Measurements from ENCODE around the gene STOM. TPM values are rescaled to one million over a fixed set of nuclear protein-coding genes. Genes with fewer than 3 reads are reported as not detected.

The STOM gene, protein sequence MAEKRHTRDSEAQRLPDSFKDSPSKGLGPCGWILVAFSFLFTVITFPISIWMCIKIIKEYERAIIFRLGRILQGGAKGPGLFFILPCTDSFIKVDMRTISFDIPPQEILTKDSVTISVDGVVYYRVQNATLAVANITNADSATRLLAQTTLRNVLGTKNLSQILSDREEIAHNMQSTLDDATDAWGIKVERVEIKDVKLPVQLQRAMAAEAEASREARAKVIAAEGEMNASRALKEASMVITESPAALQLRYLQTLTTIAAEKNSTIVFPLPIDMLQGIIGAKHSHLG
- total RNA-seq = 118 and 144 TPM in 2 replicates

DNA sequence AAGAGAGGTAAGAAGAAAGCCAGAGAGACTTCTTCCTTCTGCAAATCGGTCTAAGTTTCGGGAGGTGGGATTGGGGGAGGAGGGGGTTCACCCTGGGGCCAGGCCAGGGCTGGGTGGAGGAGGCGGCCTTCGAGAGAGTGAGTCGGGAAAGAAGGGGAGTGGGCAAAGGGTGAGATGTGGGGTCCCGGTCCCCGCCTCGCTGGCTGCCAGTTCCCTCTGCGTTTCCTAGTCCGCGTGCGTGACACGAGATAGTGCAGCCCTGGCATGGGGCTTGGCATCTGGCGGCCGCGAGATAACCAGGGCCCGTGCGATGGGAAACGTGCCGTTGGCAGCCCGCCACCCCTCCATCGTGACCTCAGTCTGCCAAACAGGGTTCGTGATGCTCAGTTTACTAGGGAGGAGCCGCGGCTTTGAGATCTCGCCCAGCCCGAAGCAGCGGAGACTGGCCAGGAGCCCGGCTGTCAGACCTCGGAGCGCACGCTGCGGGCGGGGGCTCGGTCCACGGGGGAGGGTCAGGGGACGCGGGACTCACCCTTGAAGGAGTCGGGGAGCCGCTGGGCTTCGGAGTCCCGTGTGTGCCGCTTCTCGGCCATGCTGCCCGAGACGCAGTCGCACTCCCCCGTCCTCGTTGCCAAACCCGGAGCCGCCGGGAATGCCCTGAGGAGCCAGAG is at the start of gene STOM:
TSS of gene STOM (minus strand) at position 656 of the 671 bp plus-strand sequence. CDS start at position 593, 63 bp downstream.

Other genes with a start within 250 kb of the STOM start
- gene RAB14, start 168.4 kb downstream of the STOM start, total RNA-seq = 17.7 and 24.3 TPM in 2 replicates
- 347 and 422 TPM in 2 replicates for gene GSN, start 102.1 kb downstream of the STOM start, total RNA-seq
- gene GGTA1, start 129.6 kb upstream of the STOM start, total RNA-seq = 0.65 TPM in 1 of 2 replicates, not detected in the other